ENCODE measurements around the gene TRPV6.

The TRPV6 gene

GRCh38 chr7:142871260-142872105 lies 14.1 kb downstream of the TRPV6 start:
- no peak for FAIRE-seq
- DNase-seq (ENCODE audit: insufficient read length, low spot score): no peak

GRCh38 chr7:142870566-142871259 lies 14.8 kb downstream of the TRPV6 start:
- DNase-seq (ENCODE audit: insufficient read length, low spot score) (no peak), FAIRE-seq (no peak)

- FAIRE-seq (no peak), DNase-seq (ENCODE audit: insufficient read length, low spot score) (no peak)
Observed at GRCh38 chr7:142870147-142870559, 15.4 kb downstream of the TRPV6 start.

- DNase-seq (ENCODE audit: insufficient read length, low spot score) (no peak), FAIRE-seq (no peak)
Observed at GRCh38 chr7:142869434-142869833, 16.1 kb downstream of the TRPV6 start.

GRCh38 chr7:142868986-142869415 lies 16.5 kb downstream of the TRPV6 start:
- DNase-seq (ENCODE audit: insufficient read length, low spot score) (no peak), FAIRE-seq (no peak)

GRCh38 chr7:142868188-142868985 lies 17.2 kb downstream of the TRPV6 start:
- DNase-seq (ENCODE audit: insufficient read length, low spot score) (no peak), FAIRE-seq (no peak)

- no peak for DNase-seq (ENCODE audit: insufficient read length, low spot score)
- FAIRE-seq: no peak
Observed at GRCh38 chr7:142867398-142868187, 18.0 kb downstream of the TRPV6 start.

GRCh38 chr7:142867097-142867378 lies 18.5 kb downstream of the TRPV6 start:
- FAIRE-seq: no peak
- no peak for DNase-seq (ENCODE audit: insufficient read length, low spot score)

GRCh38 chr7:142866361-142867096 lies 19.0 kb downstream of the TRPV6 start:
- no peak for FAIRE-seq
- peak; percentile 17 for DNase-seq (ENCODE audit: insufficient read length, low spot score)

- DNase-seq (ENCODE audit: insufficient read length, low spot score): no peak
- FAIRE-seq: no peak
Observed at GRCh38 chr7:142865766-142866165, 19.8 kb downstream of the TRPV6 start.

GRCh38 chr7:142864980-142865747 lies 20.4 kb downstream of the TRPV6 start:
- DNase-seq (ENCODE audit: insufficient read length, low spot score): no peak
- no peak for FAIRE-seq

GRCh38 chr7:142863891-142864685 lies 21.5 kb downstream of the TRPV6 start:
- no peak for FAIRE-seq
- DNase-seq (ENCODE audit: insufficient read length, low spot score): no peak

- DNase-seq (ENCODE audit: insufficient read length, low spot score) (no peak), FAIRE-seq (no peak)
Observed at GRCh38 chr7:142862786-142863400, 22.7 kb downstream of the TRPV6 start.

GRCh38 chr7:142862351-142862750 lies 23.2 kb downstream of the TRPV6 start:
- no peak for DNase-seq (ENCODE audit: insufficient read length, low spot score)
- no peak for FAIRE-seq

- no peak for FAIRE-seq
- DNase-seq (ENCODE audit: insufficient read length, low spot score): no peak
Observed at GRCh38 chr7:142860968-142861367, 24.6 kb downstream of the TRPV6 start.

GRCh38 chr7:142859829-142860228 lies 25.7 kb downstream of the TRPV6 start:
- DNase-seq (ENCODE audit: insufficient read length, low spot score) (no peak), FAIRE-seq (no peak)

GRCh38 chr7:142859411-142859810 lies 26.1 kb downstream of the TRPV6 start:
- DNase-seq (ENCODE audit: insufficient read length, low spot score) (no peak), FAIRE-seq (no peak)

- no peak for FAIRE-seq
- no peak for DNase-seq (ENCODE audit: insufficient read length, low spot score)
Observed at GRCh38 chr7:142857625-142858024, 27.9 kb downstream of the TRPV6 start.

Data from HTR-8/SVneo (cell line).